ENCODE data around the gene BCAS1. TPM values are rescaled to one million over a fixed set of nuclear protein-coding genes. Genes with fewer than 3 reads are reported as not detected.

The BCAS1 gene
- total and polyA plus RNA-seq, 2 donors: 7.5 to 28.1 TPM

DNA sequence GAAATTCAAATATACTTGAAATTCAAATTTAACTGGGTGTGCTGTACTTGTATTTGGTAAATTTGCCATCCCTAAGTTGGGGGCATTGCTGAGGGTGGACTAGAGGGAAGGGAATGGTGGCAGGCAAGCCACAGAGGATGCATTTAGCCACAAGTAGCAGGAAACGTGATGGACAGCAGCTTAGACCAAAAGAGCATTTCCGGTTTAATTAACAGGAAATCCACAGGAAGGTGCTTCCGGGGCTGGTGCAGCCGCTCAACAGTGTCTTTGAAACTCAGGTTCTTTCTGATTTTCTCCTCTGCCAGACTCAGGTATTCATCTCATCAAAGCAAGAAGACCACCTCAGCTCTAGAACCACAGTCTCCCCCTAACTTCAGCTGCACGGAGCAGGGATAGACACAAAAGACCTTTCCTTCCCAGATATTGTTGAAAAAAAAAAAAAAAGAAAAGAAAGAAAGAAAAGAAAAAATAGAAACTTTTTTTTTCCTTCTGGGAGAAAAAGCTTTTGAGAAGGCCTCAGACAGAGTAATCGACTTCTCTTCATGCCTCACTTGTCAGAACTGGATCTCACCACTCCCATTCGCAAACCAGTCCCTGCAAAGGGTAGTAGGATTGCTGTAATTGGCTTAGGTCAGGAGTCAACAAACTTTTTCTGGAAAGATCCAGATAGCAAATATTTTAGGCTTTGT lies 8.0 kb upstream of the BCAS1 start:
- H3K27ac ChIP-seq (ENCODE audit: low read depth): no peak overlapping the region
- no peaks in the 10 kb centered on the region for H3K4me1 ChIP-seq (ENCODE audit: insufficient read depth)
- 80% methylated on average over 7 of the region's 7 CpGs for WGBS
- no peak overlapping the region for H3K4me3 ChIP-seq (ENCODE audit: low read depth, low read length)
- no peak for DNase-seq (ENCODE audit: extremely low spot score)
- H3K36me3 ChIP-seq (ENCODE audit: insufficient read depth): no peaks in the 10 kb centered on the region

DNA sequence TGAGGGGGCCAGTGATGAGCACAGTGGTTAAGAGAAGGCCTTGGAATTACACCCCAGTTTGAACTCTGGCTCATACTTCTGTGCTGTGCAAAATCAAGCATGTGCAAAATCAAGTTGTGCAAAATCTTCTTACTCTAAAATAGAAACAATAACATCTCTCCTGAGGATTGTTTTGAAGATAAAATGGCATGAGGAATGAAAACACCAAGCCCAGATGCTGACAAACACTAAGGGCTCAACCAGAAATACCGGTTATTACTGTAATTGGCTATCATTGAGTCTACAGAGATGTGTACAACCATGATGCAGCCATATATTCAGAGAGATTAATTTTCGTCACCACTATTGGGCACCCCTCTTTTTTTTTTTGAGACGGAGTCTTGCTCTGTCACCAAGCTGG lies 5.9 kb upstream of the BCAS1 start:
- WGBS: 89% methylated on average over 3 of the region's 3 CpGs
- Histone ChIP-seq H3K36me3 (ENCODE audit: insufficient read depth) (no peaks in the 10 kb centered on the region), H3K4me1 (ENCODE audit: insufficient read depth) (no peaks in the 10 kb centered on the region), H3K27ac (ENCODE audit: low read depth) (no peak overlapping the region), H3K4me3 (ENCODE audit: low read depth, low read length) (no peak overlapping the region)
- no peak for DNase-seq (ENCODE audit: extremely low spot score)

DNA sequence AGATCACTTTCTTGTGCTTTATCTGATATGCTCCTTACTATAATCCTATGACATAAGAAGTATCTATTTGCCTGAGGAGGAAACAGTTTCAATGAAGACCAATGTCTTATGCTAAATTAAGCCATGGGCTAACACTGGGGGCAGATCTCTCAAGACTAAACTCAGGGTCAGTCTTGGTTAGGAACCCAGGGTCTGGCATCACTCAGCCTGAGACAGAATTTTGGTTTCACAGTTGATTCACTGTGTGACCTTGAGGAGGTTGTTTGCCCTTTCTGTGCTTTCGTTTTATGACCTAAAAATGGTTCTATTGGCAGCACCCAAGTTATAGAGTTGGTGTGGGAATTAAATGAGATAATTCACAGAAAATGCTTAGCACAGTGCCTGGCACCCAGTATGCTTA lies 4.9 kb upstream of the BCAS1 start:
- Histone ChIP-seq H3K4me1 (ENCODE audit: insufficient read depth) (no peaks in the 10 kb centered on the region), H3K27ac (ENCODE audit: low read depth) (no peak overlapping the region), H3K36me3 (ENCODE audit: insufficient read depth) (no peaks in the 10 kb centered on the region), H3K4me3 (ENCODE audit: low read depth, low read length) (no peak overlapping the region)
- 75% methylated on average over 1 of the region's 1 CpG for WGBS
- DNase-seq (ENCODE audit: extremely low spot score): no peak

DNA sequence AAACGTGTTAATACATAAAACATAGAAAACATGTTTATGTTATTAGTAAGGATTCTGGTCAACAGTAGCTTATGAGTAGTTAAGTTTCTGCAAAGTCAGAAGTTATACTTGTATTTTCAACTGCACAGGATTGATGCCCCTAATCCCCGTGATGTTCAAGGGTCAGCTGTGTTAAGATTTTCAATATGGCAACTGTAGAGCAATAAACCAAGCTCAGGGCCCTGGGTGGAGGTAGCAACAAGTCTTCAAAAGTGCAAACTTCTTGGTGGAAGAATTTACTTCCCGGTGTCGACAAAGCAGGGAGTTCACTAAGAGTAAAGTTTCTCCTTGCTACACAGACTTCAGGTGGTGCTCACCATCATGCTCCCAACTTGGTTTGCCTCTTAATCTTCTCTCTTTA lies 4.1 kb upstream of the BCAS1 start:
- no peaks in the 10 kb centered on the region for H3K36me3 ChIP-seq (ENCODE audit: insufficient read depth)
- 82% methylated on average over 4 of the region's 4 CpGs for WGBS
- H3K4me3 ChIP-seq (ENCODE audit: low read depth, low read length): no peak overlapping the region
- DNase-seq (ENCODE audit: extremely low spot score): no peak
- no peaks in the 10 kb centered on the region for H3K4me1 ChIP-seq (ENCODE audit: insufficient read depth)
- H3K27ac ChIP-seq (ENCODE audit: low read depth): no peak overlapping the region

DNA sequence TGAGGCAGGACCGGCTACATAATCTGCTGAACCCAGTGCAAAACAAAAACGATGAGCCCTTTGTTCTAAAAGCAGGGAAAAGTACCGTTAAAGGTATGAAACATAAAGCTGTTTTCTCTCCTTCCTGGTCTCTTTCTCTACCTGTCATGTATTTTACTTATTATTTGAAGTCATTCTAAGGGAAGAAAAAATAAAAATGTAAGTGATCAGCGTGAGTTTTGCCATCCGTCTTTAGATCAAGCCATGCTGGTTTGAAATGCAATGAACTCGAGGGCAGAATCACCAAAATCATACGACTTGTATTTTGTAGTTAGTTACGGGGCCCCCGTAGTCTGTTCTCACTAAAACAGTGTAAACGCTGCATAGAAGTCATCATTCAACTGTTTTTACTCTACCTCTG lies 2.9 kb upstream of the BCAS1 start:
- Histone ChIP-seq H3K27ac (ENCODE audit: low read depth) (no peak overlapping the region), H3K36me3 (ENCODE audit: insufficient read depth) (no peaks in the 10 kb centered on the region), H3K4me3 (ENCODE audit: low read depth, low read length) (no peak overlapping the region), H3K4me1 (ENCODE audit: insufficient read depth) (no peaks in the 10 kb centered on the region)
- no peak for DNase-seq (ENCODE audit: extremely low spot score)
- 92% methylated on average over 10 of the region's 10 CpGs for WGBS

GRCh38 chr20:54069501-54069971 lies 858 bp downstream of the BCAS1 start:
- no peak for DNase-seq (ENCODE audit: extremely low spot score)
- Histone ChIP-seq H3K27ac (ENCODE audit: low read depth) (peak overlapping the region; percentile 35), H3K4me3 (ENCODE audit: low read depth, low read length) (no peak overlapping the region), H3K4me1 (ENCODE audit: insufficient read depth) (no peaks in the 10 kb centered on the region), H3K36me3 (ENCODE audit: insufficient read depth) (no peaks in the 10 kb centered on the region)
- WGBS: 76% methylated on average over 9 of the region's 9 CpGs

GRCh38 chr20:54068966-54069365 lies 1.4 kb downstream of the BCAS1 start:
- DNase-seq (ENCODE audit: extremely low spot score): no peak
- WGBS: 90% methylated on average over 5 of the region's 5 CpGs
- Histone ChIP-seq H3K27ac (ENCODE audit: low read depth) (no peak overlapping the region), H3K4me1 (ENCODE audit: insufficient read depth) (no peaks in the 10 kb centered on the region), H3K4me3 (ENCODE audit: low read depth, low read length) (no peak overlapping the region), H3K36me3 (ENCODE audit: insufficient read depth) (no peaks in the 10 kb centered on the region)

DNA sequence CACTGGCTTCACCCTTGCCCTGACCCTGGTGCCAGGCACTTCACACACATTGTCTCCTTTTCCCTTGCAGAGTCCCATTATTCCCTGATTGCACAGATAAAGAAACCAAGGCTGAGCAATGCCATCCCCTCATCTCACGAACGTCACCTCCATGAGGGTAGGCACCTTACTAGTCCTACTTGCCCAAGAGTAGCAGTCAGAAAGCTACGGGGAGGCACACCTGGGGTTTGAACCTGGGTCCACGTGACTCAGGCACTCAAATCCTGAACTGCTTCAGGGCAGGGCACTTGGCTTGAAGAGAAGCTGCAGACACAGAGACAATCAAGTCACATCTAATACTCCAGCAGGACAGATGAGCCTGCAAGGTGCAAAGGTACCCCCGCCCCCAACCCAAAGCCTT lies 1.9 kb downstream of the BCAS1 start:
- H3K27ac ChIP-seq (ENCODE audit: low read depth): no peak overlapping the region
- WGBS: 92% methylated on average over 5 of the region's 5 CpGs
- H3K4me3 ChIP-seq (ENCODE audit: low read depth, low read length): no peak overlapping the region
- no peaks in the 10 kb centered on the region for H3K36me3 ChIP-seq (ENCODE audit: insufficient read depth)
- no peaks in the 10 kb centered on the region for H3K4me1 ChIP-seq (ENCODE audit: insufficient read depth)
- no peak for DNase-seq (ENCODE audit: extremely low spot score)

- Histone ChIP-seq H3K27ac (ENCODE audit: low read depth) (peak overlapping the region; percentile 79), H3K36me3 (ENCODE audit: insufficient read depth) (no peaks in the 10 kb centered on the region), H3K4me3 (ENCODE audit: low read depth, low read length) (no peak overlapping the region), H3K4me1 (ENCODE audit: insufficient read depth) (no peaks in the 10 kb centered on the region)
- 57% methylated on average over 8 of the region's 8 CpGs for WGBS
- peak; percentile 81 for DNase-seq (ENCODE audit: extremely low spot score)
These were observed 2.7 kb downstream of the BCAS1 start for GRCh38 chr20:54067606-54068174.

GRCh38 chr20:54065601-54066038 lies 4.8 kb downstream of the BCAS1 start:
- Histone ChIP-seq H3K4me3 (ENCODE audit: low read depth, low read length) (no peak overlapping the region), H3K4me1 (ENCODE audit: insufficient read depth) (no peaks in the 10 kb centered on the region), H3K36me3 (ENCODE audit: insufficient read depth) (no peaks in the 10 kb centered on the region), H3K27ac (ENCODE audit: low read depth) (no peak overlapping the region)
- no peak for DNase-seq (ENCODE audit: extremely low spot score)
- WGBS: 64% methylated on average over 7 of the region's 7 CpGs

GRCh38 chr20:54064939-54065338 lies 5.5 kb downstream of the BCAS1 start:
- DNase-seq (ENCODE audit: extremely low spot score): no peak
- 86% methylated on average over 7 of the region's 7 CpGs for WGBS
- no peak overlapping the region for H3K4me3 ChIP-seq (ENCODE audit: low read depth, low read length)

GRCh38 chr20:54063992-54064676 lies 6.3 kb downstream of the BCAS1 start:
- no peaks in the 10 kb centered on the region for H3K36me3 ChIP-seq (ENCODE audit: insufficient read depth)
- 80% methylated on average over 11 of the region's 11 CpGs for WGBS
- no peak overlapping the region for H3K27ac ChIP-seq (ENCODE audit: low read depth)
- no peak for DNase-seq (ENCODE audit: extremely low spot score)
- no peaks in the 10 kb centered on the region for H3K4me1 ChIP-seq (ENCODE audit: insufficient read depth)
- H3K4me3 ChIP-seq (ENCODE audit: low read depth, low read length): no peak overlapping the region

More at GRCh38 chr20:54064939-54065338, 5.5 kb downstream of the BCAS1 start:
- H3K36me3 ChIP-seq (ENCODE audit: insufficient read depth): no peaks in the 10 kb centered on the region
- no peaks in the 10 kb centered on the region for H3K4me1 ChIP-seq (ENCODE audit: insufficient read depth)
- no peak overlapping the region for H3K27ac ChIP-seq (ENCODE audit: low read depth)

- no peak overlapping the region for H3K27ac ChIP-seq (ENCODE audit: low read depth)
- 87% methylated on average over 3 of the region's 3 CpGs for WGBS
- H3K36me3 ChIP-seq (ENCODE audit: insufficient read depth): no peaks in the 10 kb centered on the region
- no peak overlapping the region for H3K4me3 ChIP-seq (ENCODE audit: low read depth, low read length)
- no peaks in the 10 kb centered on the region for H3K4me1 ChIP-seq (ENCODE audit: insufficient read depth)
- no peak for DNase-seq (ENCODE audit: extremely low spot score)
These were observed 6.8 kb downstream of the BCAS1 start for GRCh38 chr20:54063580-54063979.

DNA sequence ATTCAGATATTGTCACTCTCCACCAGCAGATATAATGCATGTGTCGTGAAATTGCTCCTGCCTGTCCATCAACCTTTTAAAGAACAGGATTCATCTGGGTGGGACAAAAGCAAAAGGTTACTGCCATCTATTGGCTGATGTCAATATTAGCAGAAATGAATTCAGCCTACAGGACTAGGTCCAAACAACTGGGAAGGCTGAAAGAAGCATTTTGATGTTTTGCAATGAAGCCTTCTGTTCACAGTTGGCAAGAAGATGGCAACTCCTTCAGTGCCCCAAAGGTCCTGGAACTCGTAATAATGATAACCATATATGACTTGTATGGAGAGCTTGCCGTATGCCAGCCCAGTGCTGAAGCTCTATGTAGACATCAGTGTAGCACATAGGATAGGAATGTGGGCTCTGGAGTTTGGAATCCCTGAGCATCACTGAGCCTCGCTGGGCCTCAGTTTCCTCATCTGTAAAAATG lies 7.5 kb downstream of the BCAS1 start:
- no peak for DNase-seq (ENCODE audit: extremely low spot score)
- no peak overlapping the region for H3K4me3 ChIP-seq (ENCODE audit: low read depth, low read length)
- H3K36me3 ChIP-seq (ENCODE audit: insufficient read depth): no peaks in the 10 kb centered on the region
- WGBS: 40% methylated on average over 4 of the region's 4 CpGs
- no peaks in the 10 kb centered on the region for H3K4me1 ChIP-seq (ENCODE audit: insufficient read depth)
- H3K27ac ChIP-seq (ENCODE audit: low read depth): no peak overlapping the region
